ENCODE results near the gene VWC2L.

VWC2L gene

DNA sequence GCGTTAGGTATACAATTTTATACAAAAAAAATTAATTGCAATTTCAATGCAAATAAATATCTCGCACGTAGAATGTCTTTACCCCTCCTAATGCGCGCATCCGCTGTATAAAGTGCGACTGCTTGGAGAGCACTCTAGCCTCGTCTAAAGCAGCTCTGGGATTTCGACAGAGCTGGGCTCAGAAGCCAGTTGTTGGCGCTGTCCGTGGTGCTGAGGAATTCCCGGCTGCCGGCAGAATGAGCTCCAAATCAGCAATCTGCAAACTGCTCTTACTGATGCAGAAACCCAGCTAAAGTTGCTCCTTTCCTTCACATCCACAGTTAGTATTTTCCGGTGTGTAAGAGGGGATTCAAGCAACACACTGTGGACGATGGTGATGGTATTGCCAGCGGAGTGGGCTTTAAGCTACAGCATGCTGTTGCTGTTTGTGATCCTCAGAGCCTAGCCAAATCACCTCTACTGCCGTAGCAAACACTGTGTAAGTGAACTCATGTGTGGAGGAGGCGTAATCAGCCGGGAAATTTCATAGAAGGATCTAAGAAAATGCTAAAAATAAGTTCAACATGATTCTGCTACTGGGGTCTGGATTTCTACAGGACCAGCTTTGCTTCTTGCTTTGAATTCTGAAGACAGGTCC, at the start of gene VWC2L:
Gene VWC2L (plus strand): TSS at position 137 of the 637 bp plus-strand sequence. CDS start 3,140 bp downstream, outside the sequence.
- no peak within 1 kb of the TSS for H3K4me3 Mint-ChIP-seq
- peaks cover 4% of the 10 kb centered on the region for H3K27me3 Mint-ChIP-seq
- no peaks in the 10 kb centered on the region for H3K9me3 Mint-ChIP-seq
- no peak within 1 kb of the TSS for H3K27ac Mint-ChIP-seq
- H3K4me1 Mint-ChIP-seq, result no peaks in the 10 kb centered on the region
- H3K36me3 Mint-ChIP-seq, result no peaks in the 10 kb centered on the region

DNA sequence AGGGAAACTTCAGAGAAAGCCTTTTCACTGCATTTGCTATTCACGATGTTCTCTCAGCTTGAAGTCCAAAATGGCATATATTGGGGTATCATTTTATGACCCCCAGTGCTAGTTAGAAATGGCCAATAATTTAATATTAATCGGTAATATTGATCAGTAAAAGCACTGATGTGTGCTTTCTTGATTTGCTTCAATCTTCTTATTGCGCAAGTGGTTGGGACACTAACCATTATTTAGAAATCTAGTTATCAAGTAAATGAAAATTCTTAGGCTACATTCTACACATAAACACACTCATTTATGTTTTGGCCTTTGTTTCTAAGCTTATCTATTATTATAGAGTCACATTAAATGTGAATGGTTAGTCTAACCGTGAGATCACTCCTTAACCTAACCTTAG, 49.7 kb upstream of the VWC2L start:
- H3K27ac Mint-ChIP-seq, result no peak overlapping the region
- no peaks in the 10 kb centered on the region for H3K27me3 Mint-ChIP-seq
- peaks cover 11% of the 10 kb centered on the region for H3K9me3 Mint-ChIP-seq
- H3K4me3 Mint-ChIP-seq, result no peak overlapping the region
- H3K4me1 Mint-ChIP-seq, result no peaks in the 10 kb centered on the region
- no peaks in the 10 kb centered on the region for H3K36me3 Mint-ChIP-seq

DNA sequence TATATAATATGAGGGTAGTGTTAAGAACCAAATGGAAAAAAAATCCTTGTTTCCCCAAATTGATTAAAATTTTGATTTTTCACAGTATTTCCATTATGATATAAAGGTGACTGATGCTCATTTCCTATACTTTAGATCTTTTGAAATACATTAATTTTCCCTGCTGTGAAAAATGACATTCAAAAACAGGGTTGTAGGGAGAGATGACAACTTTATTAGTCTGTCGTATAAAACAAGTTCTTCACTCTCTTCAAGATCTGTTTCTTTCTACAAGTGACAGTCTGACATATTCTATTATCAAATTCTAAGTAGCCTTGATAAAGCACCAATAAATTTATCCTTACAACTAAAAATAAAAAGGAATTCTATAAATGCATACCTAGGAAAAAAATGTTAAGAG, 45.3 kb upstream of the VWC2L start:
- H3K9me3 Mint-ChIP-seq, result no peaks in the 10 kb centered on the region
- no peaks in the 10 kb centered on the region for H3K4me1 Mint-ChIP-seq
- no peaks in the 10 kb centered on the region for H3K27me3 Mint-ChIP-seq
- no peak overlapping the region for H3K27ac Mint-ChIP-seq
- H3K4me3 Mint-ChIP-seq, result no peak overlapping the region
- H3K36me3 Mint-ChIP-seq, result no peaks in the 10 kb centered on the region

DNA sequence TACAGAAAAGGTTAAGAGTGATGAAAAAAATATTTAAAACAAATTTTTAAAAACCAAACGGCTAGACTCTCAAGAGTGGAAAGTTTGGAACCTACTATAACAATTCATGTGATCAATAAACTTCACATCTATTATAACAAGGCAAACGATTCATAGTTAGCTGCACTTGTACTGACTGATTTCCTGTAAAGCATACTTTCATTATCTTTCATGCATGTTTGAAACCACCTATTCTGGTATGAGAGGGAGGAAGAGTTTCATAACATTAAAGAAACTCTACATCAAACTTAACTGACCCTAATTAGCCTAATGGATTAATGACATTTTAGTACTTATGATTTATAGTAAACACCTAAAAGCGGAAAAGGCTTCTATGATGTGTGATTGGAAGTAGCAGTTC, 43.7 kb upstream of the VWC2L start:
- Mint-ChIP-seq H3K36me3 (no peaks in the 10 kb centered on the region), H3K27ac (no peak overlapping the region), H3K27me3 (no peaks in the 10 kb centered on the region), H3K9me3 (no peaks in the 10 kb centered on the region), H3K4me1 (no peaks in the 10 kb centered on the region), H3K4me3 (no peak overlapping the region)

DNA sequence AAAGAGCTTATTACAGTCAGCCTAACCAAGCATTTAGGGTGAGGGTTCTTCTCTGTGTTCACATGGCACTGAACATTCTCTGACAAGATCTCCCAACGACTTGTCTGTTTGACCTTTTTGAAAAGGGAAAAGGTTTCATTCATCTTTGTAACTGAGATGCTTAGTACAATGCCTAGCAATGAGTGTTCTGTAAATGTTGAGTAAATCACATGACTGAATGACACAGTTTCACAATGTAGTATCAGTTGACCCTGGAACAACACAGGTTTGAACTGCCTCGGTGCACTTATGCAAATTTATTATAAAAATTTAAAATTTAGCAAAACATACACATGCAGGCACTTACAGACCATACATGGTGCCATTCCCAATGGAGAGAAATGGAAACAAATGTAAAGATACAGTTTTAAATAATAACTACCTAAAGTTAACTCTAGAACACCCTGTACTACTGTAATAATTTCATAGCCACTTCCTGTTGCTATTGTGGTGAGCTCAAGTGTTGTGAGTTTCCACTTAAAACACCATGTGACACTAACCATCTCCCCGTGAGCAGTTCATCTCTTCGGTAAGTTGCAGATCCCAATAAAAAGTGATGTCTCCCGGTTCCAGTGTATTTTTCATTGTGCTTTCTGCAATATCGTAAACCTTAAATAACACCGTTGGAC, 34.1 kb upstream of the VWC2L start:
- H3K4me1 Mint-ChIP-seq, result no peaks in the 10 kb centered on the region
- no peaks in the 10 kb centered on the region for H3K9me3 Mint-ChIP-seq
- H3K4me3 Mint-ChIP-seq, result no peak overlapping the region
- no peak overlapping the region for H3K27ac Mint-ChIP-seq
- H3K36me3 Mint-ChIP-seq, result no peaks in the 10 kb centered on the region
- no peaks in the 10 kb centered on the region for H3K27me3 Mint-ChIP-seq

DNA sequence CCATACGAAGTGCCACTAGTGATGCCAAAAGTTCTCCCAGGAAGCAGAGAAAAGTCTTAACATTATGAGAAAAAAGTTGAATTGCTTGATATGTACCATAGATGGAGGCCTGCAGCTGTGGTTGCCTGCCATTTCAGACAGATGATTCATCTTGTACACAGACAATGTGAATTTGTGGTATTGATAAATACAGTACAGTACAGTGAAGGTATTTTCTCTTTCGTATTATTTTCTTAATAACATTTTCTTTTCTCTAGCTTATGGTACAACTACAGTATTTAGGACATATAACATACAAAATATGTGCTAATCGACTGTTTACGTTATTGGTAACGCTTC, 33.6 kb upstream of the VWC2L start:
- Mint-ChIP-seq H3K36me3 (no peaks in the 10 kb centered on the region), H3K4me3 (no peak overlapping the region), H3K4me1 (no peaks in the 10 kb centered on the region), H3K27ac (no peak overlapping the region), H3K9me3 (no peaks in the 10 kb centered on the region), H3K27me3 (no peaks in the 10 kb centered on the region)

DNA sequence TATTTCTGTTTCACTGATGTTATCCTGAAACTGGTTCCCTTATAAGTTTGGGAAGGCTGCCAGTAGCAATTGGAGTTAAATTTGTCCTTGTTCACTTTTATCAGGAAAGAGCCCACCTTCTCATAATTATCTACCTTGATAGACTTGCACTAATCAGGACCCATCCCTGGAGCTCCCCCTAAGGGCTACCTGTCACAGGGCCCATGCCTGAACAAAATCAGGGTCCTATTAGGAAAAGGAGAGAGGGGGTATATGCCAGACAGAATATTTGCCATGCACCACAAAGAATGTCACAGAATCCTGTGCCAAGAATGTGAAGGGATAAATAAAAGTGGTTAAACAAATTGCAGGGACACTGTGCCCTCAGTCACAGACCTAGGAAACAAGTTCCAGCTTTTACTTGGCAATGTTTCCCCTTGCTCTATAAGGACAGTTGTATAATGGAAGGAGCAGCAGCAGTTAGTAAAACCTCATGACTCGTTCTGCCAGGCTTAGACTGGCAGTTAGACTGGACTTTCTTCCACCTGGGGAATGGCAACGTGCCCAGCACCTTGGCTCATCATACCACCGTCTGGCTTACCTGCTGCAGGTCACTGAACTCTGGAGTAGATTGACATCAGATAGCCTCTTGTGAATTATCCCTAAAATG, 32.3 kb upstream of the VWC2L start:
- no peaks in the 10 kb centered on the region for H3K4me1 Mint-ChIP-seq
- no peak overlapping the region for H3K27ac Mint-ChIP-seq

DNA sequence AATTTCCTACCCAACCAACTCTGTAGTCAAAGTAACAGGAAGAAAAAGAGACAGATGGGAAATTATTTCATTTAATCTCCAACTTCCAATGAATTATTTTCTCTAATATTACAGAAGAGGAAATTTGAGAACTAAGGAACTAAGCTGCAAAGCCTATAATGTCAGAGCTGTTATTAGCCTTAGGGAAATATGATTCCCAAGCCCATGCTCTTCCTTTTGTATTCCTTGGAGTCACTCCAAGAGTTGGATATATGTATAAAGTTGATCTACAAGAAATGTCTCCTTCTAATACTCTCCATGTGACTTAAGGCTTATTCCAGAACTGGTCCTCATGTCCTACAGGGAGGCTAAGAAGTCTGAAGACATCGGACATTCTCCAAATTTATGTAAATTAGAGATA, 31.6 kb upstream of the VWC2L start:
- Mint-ChIP-seq H3K4me1 (no peaks in the 10 kb centered on the region), H3K4me3 (no peak overlapping the region), H3K36me3 (no peaks in the 10 kb centered on the region), H3K9me3 (no peaks in the 10 kb centered on the region), H3K27me3 (no peaks in the 10 kb centered on the region), H3K27ac (no peak overlapping the region)

More for the DNA sequence above, 32.3 kb upstream of the VWC2L start:
- Mint-ChIP-seq H3K36me3 (no peaks in the 10 kb centered on the region), H3K9me3 (no peaks in the 10 kb centered on the region), H3K4me3 (no peak overlapping the region), H3K27me3 (no peaks in the 10 kb centered on the region)

DNA sequence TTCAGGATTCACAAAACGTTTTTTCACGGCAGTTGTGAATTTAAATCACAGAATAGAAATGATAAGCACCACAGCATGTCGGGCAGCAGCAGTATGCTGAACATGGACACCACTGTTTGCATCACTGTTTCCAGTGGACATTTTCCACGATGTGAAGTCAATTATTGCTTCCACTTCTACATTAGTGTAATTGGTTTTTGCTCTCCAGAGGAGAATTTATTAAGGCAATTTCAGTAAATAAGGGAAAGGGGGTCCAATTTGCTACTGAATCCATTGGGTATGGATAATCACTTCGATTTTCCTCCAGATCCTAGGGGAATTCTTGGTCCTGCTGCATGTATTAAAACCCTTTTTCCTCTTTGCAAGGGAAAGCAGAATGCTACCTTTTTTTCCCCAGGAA, 30.2 kb upstream of the VWC2L start:
- Mint-ChIP-seq H3K27me3 (no peaks in the 10 kb centered on the region), H3K27ac (no peak overlapping the region), H3K4me3 (no peak overlapping the region), H3K36me3 (no peaks in the 10 kb centered on the region), H3K4me1 (no peaks in the 10 kb centered on the region), H3K9me3 (no peaks in the 10 kb centered on the region)

DNA sequence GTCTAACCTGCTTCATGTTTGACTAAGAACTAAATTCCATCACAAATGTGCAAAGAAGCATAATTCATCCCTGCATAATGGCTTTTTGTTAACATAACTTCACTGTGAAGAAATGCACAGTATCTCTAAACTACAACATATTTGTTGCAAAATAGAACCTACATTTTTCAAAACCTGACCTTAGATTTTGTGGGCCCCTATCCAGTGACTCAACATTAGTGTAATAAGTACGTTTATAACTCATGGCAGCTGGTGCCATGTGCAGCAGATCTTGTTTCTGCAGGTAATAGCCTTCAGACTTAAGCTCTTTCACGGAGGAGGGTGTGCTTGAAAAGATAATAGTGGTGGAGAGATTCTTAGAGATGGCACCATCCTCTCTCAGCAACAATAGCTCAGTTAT, 28.6 kb upstream of the VWC2L start:
- Mint-ChIP-seq H3K36me3 (no peaks in the 10 kb centered on the region), H3K27ac (no peak overlapping the region), H3K9me3 (no peaks in the 10 kb centered on the region), H3K4me1 (no peaks in the 10 kb centered on the region), H3K4me3 (no peak overlapping the region), H3K27me3 (no peaks in the 10 kb centered on the region)

DNA sequence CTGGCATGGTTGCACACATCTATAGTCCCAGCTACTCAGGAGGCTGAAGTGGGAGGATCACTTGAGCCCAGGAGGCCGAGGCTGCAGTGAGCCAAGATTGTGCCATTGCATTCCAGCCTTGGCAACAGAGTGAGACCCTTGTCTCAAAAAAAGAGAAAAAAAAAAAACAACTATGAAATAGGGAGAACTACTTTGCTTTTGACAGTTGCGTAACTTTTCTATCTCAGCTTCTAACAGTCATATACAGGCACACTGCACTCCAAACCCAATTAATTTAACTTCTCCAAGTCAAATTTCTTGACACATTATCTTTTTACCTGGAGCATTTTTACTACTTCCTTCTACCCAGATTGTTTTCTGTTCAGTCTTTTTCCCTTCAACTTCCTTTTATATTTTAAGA, 24.1 kb upstream of the VWC2L start:
- Mint-ChIP-seq H3K36me3 (no peaks in the 10 kb centered on the region), H3K9me3 (no peaks in the 10 kb centered on the region), H3K27me3 (no peaks in the 10 kb centered on the region), H3K27ac (no peak overlapping the region), H3K4me1 (no peaks in the 10 kb centered on the region), H3K4me3 (no peak overlapping the region)

DNA sequence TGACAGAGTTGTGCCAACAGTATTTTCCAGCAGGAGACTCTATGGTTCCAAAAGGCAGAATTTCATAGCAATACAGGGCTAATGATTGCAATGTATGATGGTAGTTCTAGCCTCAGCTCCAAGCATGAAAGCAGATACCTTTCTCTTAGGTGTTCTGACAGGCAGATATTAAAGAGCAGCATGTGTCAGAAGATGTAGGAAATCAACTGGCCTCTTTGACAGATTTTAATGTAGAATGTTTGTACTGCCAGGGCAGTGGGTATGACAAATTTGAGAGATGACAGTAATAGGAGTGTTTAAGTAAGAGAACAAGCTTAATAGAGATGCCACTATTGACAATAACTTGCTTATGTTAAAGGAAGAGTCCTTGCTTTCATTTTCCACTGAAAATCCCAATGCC, 21.5 kb upstream of the VWC2L start:
- Mint-ChIP-seq H3K4me1 (no peaks in the 10 kb centered on the region), H3K9me3 (no peaks in the 10 kb centered on the region), H3K36me3 (no peaks in the 10 kb centered on the region), H3K27me3 (no peaks in the 10 kb centered on the region), H3K27ac (no peak overlapping the region), H3K4me3 (no peak overlapping the region)

DNA sequence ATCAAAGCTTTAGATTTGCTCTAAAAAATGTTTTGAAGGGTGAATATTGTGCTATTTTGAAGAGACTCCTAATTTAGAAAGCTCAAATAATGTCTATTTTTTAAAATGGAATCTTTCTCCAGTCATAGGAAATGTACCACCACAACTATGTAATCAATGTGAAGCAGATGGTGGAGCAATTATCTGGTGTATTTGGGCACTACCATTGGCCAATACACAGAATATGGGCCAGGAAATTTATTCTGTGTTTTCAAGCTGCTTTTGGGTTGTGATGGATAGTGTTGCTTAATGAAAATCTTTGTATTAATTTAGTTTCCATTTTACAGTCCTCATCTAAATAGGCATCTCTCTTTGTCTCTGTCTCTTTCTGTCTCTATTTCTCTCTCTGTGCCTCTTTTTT, 17.1 kb upstream of the VWC2L start:
- Mint-ChIP-seq H3K36me3 (no peaks in the 10 kb centered on the region), H3K9me3 (no peaks in the 10 kb centered on the region), H3K27ac (no peak overlapping the region), H3K4me3 (no peak overlapping the region), H3K4me1 (no peaks in the 10 kb centered on the region), H3K27me3 (no peaks in the 10 kb centered on the region)

DNA sequence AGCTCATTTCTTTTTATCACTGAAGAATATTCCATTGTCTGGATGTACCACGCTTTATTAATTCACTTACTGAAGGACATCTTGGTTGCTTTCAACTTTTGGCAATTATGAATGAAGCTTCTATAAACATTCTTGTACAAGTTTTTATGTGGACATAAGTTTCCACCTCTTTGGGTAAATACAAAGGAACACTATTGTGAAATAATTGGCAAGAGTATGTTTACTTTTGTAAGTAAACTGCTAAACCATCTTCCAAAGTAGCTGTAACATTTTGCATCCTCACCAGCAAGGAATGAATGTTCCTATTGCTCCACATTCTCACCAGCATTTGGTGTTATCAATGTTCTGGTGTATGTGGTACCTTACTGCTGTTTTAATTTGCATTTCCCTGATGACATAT, 15.8 kb upstream of the VWC2L start:
- Mint-ChIP-seq H3K27me3 (no peaks in the 10 kb centered on the region), H3K4me1 (no peaks in the 10 kb centered on the region), H3K9me3 (no peaks in the 10 kb centered on the region), H3K4me3 (no peak overlapping the region), H3K36me3 (no peaks in the 10 kb centered on the region), H3K27ac (no peak overlapping the region)

DNA sequence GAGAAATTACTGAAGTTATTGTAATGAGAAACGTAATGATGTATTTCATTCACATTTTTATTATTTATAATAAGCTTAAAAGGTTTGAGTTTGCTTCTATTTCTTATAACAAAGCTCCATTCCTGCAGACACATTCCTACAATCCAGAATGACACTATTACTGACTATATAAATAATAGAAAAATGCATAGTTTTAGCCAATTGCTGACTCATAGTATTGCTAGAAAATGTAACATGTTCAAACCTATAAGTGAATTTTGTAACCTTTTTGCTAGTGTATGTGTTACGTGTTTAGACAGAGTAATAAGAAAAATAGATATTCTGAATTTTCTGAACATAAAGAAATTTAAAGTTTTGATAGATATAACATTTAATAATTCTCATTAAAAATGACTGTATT, 9.3 kb upstream of the VWC2L start:
- no peak overlapping the region for H3K4me3 Mint-ChIP-seq
- H3K36me3 Mint-ChIP-seq, result no peaks in the 10 kb centered on the region
- no peaks in the 10 kb centered on the region for H3K27me3 Mint-ChIP-seq
- no peak overlapping the region for H3K27ac Mint-ChIP-seq
- no peaks in the 10 kb centered on the region for H3K9me3 Mint-ChIP-seq
- H3K4me1 Mint-ChIP-seq, result no peaks in the 10 kb centered on the region

DNA sequence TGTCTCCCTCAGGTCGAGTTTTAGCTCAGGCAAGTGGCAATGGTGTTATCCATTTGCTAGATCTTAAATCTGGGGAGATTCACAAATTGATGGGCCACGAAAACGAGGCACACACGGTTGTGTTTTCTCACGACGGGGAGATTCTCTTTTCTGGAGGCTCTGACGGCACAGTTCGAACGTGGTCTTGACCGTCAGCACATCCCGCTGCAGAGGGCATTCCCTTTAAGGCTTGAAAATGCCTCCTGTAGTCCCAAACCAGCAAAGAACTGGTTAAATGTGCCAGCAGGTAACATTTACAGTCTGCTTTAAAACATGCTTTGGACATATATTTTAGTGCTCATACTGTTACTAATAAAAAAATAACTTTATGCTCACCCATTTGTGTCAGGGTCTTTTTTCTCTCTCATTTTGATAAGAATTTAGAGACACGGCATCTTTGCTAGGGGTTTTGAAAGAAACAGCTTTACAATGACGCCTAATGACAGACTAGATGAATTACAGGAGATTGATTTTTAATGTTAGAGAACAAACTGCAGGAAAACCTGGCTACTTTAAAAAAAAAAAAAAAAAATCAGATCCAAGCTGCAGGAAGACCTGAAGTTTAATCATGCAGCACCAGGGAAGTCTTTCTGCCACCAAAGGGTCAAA, 602 bp upstream of the VWC2L start:
- Mint-ChIP-seq H3K36me3 (no peaks in the 10 kb centered on the region), H3K27ac (no peak overlapping the region), H3K27me3 (peaks cover 4% of the 10 kb centered on the region), H3K4me3 (no peak overlapping the region), H3K9me3 (no peaks in the 10 kb centered on the region), H3K4me1 (no peaks in the 10 kb centered on the region)

Data from activated naive CD4-positive, alpha-beta T cell treated with anti-CD3 and anti-CD28 coated beads, Interleukin-2, amount 50 U/mL, for 24 hours (primary cell).